Measurements from ENCODE around the gene VSIG8.

DNA sequence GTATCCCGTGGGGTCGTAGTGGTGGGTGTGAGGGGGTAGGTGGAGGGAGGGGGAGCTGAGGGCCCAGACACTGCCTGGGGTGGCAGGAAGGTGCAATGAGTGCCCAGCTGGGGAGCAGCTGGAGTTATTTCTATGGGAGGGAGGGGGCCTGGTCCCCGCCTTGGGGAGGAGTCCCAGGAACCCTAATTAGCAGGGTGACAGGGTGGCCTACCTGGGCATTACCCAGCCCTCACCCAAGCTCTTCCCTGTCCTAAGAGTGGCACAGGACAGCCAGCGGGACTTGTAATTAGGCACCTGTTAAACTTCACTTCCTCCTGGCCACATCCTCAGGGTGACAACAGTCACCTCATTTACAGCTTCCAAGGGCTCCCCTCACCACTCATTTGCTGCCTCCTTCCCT, at the start of gene VSIG8:
- TF ChIP-seq SP1 (IDR thresholded peaks at IDR 0.05) (no peak), SUZ12 (IDR thresholded peaks at IDR 0.05) (no peak), NFRKB (IDR thresholded peaks at IDR 0.05) (no peak), FOXA1 (IDR thresholded peaks at IDR 0.05) (no peak), FOXK2 (IDR thresholded peaks at IDR 0.05) (no peak), LEF1 (IDR thresholded peaks at IDR 0.05; ENCODE audit: borderline replicate concordance) (no peak), FOXM1 (IDR thresholded peaks at IDR 0.05; ENCODE audit: borderline replicate concordance) (no peak), ELF4 (IDR thresholded peaks at IDR 0.05) (no peak), HDGF (IDR thresholded peaks at IDR 0.05; ENCODE audit: borderline replicate concordance) (no peak)
